Embryonic facial prominence (tissue), 1 donor: ENCODE measurements around the gene SCAMP5.

Experiments
- DNase-seq: peaks from one replicate; pipeline ENCODE4 v3.0.0-alpha.2; 2016; ENCODE audit errors: extremely low spot score

The SCAMP5 gene

DNA sequence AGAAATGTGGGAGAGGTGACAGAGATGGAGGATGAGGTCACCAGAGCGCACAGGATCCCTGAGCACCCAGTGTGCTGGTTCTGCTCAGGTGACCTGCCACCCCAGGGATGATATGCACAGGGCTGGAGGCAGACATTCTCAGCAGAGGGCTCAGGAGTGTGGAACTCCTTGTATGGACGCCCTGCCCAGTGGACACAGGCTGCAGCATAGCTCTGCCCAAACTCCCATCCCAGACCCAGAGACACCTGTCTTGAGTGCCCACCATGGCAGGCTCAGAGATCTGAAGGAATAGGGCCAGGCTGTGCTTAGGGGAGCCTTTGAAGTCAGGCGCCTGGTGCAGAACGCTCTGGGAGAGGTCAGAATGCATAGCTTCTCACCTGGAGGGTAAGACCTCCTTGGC lies 75.3 kb downstream of the SCAMP5 start:
- DNase-seq: no peak
